M059J (cell line): ENCODE data around the gene PPP3CA. TPM values are rescaled to one million over a fixed set of nuclear protein-coding genes. Genes with fewer than 3 reads are reported as not detected.
"Not testable (repeated sequence)": the region's sequence is repeated elsewhere in the genome, so short reads cannot be mapped to it uniquely, and the experiment has no call there.

Source experiments
- DNase-seq: peaks from one replicate; pipeline ENCODE4 v3.0.0-alpha.2; 2012; ENCODE audit warnings: low read depth
- total RNA-seq: library from RNA; depleted of rRNA; stranded (reverse); fragments of >200 nt; shearing (Covaris generic); gene quantifications from 2 replicates; pipeline ENCODE4 v1.2.3, GENCODE V29; 2014

The PPP3CA gene
- total RNA-seq, 1 experiment from 2014 or later: 30.3 TPM

- DNase-seq: no peak
Observed at GRCh38 chr4:101009471-101009870, 337.9 kb downstream of the PPP3CA start.

- no peak for DNase-seq
Observed at GRCh38 chr4:101008503-101008902, 338.8 kb downstream of the PPP3CA start.

GRCh38 chr4:101005659-101006058, 341.7 kb downstream of the PPP3CA start:
- no peak for DNase-seq

DNA sequence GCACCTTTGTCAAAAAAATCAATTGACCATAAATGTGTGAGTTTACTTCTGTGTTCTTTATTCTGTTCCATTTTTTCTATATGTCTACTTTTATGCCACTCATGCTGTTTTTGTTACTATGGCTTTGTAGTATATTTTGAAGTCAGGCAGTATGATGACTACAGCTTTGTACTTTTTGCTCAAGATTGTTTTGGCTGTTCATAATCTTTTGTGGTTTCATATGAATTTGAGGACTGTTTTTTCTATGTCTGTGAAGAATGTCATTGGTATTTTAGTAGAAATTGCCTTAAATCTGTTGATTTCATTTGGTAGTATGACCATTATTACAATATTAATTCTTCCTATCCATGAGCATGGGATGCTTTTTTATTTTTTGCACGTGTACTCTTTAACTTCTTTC, 346.8 kb downstream of the PPP3CA start:
- DNase-seq: no peak

GRCh38 chr4:100995671-100996070, 351.7 kb downstream of the PPP3CA start:
- DNase-seq: no peak

GRCh38 chr4:100995002-100995401, 352.3 kb downstream of the PPP3CA start:
- not testable (repeated sequence) for DNase-seq

DNA sequence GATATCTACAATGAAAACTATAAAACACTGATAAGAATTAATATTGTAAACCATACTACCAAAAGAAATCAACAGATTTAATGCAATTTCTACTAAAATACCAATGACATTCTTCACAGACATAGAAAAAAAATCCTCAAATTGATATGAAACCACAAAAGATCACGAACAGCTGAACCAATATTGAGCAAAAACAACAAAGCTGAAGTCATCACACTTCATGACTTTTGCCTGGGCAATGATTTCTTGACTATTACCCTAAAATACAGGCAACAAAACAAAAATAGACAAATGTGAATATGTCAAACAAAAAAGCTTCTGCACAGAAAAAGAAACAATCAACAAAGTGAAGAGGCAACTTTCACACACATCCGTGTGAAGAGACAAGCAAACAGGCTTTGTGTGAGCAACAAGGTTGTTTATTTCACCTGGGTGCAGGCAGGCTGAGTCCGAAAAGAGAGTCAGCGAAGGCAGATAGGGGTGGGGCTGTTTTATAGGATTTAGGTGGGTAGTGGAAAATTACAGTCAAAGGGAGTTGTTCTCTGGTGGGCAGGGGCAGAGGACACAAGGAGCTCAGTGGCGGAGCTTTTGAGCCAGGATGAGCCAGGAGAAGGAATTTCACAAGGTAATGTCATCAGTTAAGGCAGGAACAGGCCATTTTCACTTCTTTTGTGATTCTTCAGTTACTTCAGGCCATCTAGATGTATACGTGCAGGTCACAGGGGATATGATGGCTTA, 355.8 kb downstream of the PPP3CA start:
- DNase-seq: not testable (repeated sequence)

- DNase-seq: no peak
Observed at GRCh38 chr4:100989401-100989800, 357.9 kb downstream of the PPP3CA start.

DNA sequence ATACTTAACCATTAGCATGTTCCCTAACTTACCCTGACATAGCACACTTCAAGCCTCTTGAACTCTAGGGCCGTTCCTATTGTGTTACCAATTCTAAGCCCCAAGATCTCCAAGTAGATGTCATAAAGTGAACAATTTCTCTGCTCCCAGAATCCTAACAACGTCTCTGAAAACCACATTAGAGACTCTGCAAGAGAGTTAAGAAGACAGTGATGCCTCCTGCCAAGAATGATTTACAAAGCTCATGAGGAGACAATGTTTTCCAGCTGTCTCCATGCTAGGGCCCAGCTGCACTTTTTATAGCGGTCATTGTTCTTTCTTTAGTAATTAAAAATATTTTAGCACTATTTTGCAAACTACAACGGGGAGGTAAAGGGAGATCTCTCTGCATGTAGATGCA, 358.4 kb downstream of the PPP3CA start:
- no peak for DNase-seq

DNA sequence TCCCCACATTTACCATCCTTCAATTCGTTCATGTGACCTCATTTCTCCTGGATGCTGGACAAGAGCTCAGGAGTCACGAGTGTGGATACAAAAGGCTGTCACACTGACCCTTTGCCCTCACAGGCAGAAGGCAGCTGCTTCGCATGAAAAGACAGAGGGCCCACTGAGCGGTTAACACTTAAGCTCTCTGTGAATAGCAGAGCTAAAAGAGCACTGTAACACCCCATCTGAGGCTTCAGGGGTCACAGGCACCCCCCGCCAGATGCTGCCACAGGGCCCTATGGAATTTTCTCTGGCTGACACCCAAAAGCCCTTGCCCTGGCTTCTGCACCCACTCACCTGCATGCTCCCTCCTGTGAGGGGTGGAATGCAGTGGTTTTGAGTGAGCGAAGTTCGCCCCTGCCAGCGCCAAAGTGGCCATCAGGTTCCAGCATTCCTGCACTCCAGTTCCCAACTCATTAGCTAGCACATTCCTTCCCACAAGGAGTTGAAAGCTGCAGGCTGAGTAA, 360.9 kb downstream of the PPP3CA start:
- DNase-seq: peak; percentile 7

GRCh38 chr4:100985576-100985975, 361.8 kb downstream of the PPP3CA start:
- no peak for DNase-seq

DNA sequence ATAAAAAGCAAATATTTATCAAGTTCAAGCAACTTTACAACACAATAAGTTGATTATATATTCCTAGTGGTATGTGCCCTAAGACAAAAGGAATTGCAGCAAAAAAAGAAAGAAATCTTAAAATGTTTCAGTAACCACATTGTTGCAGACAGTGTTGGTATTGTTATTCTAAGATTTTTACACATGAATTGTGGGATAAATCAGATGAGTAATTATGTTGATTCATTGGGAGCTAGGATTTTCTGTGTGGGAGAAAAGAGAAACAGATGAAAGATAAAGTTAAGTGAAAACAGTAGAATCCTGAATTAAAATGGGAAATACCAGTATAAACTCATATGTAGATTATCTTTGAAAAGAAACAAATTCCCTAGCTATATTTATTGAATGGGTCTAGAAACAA, 362.4 kb downstream of the PPP3CA start:
- peak; percentile 73 for DNase-seq

DNA sequence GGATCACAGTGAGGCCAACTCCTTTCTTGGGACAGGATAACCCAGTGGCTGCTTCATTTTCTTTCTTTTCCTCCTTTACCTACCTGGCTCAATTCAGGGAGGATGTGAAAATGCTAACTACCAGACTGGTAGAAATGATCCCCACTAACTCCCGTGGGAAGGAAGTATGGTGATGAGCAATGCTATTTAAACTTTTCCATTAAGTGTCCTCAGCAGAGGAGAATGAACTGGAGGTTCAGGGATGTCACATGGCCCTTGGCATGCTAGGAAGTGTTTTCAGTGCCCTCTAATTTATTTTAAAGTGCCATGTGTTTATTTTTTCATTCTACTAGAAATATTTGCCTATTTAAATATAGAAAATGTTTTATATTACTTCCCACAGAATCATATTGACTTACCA, 363.9 kb downstream of the PPP3CA start:
- peak; percentile 22 for DNase-seq

GRCh38 chr4:100982345-100982744, 365.0 kb downstream of the PPP3CA start:
- peak; percentile 23 for DNase-seq

DNA sequence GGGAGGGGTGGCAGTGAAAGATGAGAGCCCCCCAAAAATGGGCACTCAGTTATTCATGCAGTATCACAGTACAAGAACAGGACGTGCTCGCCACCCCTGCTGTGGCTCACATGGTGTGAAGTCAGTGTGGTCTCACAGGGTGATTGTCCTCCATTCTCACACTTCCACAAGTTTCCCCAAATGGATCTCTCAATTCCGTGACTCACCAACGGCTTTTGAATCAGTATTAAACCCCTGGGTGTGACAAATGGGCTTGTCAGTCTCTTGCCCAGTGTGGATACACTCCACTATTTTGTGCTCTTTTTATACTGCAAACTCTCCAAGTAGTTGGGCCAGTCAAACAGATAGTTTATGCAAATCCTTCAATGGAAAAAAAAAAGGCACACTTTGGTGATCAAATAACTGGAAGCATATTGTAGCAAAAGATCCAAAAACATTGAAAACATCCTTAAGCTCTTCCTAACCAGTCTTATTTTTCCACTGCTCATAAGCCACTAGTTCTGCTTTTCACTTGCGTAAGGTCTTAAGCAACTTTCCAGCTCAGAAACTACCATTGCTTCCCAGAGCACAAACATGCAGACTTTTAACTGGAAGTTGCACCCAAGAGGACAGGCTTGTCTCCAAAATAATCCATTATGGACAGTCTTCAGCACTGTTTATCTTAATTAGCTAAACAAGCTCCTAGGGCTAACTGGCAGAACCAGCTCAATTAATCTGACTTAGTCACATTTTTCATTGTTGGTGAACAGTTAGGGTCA, 365.7 kb downstream of the PPP3CA start:
- DNase-seq: peak; percentile 41

DNA sequence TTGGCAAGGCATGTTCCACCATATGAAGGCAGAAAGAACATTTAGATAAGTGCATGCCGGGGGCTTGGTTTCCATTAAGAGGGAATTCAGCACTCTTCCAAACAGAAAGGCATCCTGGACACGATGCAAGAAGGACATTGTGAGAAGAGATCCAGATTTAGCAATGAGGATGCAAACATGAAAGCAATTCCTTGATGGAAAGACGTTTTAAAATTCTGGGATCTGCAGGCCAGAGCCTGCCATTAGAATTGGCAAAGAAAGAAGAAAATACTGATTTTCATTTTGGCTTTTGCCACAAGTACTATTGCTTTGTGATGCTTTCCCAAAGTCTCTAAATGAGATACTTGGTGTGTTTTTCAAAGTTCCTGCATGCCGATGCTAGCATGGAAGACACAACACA, 367.6 kb downstream of the PPP3CA start:
- no peak for DNase-seq

DNA sequence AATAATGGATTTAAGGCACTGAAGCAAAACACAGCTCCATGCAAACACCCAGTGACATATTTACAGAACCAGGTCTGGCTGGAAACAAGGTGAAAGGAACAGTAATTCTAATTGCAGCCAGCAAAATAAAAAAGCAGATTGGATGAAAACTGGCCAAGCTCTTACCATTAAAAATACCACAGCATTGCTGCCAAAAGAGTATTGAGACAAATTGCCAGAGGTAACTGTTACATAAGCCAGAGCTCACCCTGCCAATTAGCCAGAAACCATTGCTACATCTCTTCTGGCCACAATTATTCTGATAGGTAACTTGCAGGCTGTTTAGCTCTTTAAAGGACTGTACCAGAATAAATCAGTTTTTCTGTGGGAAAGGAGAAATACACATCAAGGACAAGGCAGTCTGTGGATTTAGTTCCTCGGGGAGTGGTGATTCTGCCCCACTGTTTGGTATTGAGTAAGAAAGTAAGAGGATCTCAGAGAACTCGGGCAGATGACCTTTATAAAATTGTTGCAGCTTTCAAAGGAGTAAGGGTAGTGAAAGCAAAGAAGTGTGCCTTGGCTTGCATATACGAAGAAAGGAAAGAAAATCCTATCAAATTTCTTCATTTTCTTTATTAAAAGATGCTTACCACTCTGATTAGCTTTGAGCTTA, 369.5 kb downstream of the PPP3CA start:
- peak; percentile 43 for DNase-seq

- DNase-seq: no peak
Observed at GRCh38 chr4:100977274-100977673, 370.1 kb downstream of the PPP3CA start.
